ENCODE results near the gene ATP5MK. TPM values are rescaled to one million over a fixed set of nuclear protein-coding genes. Genes with fewer than 3 reads are reported as not detected.

The ATP5MK gene
- total RNA-seq (2021; ENCODE audit: unreplicated experiment) = 694 TPM
- 427 TPM for polyA plus RNA-seq (2012; ENCODE audit: insufficient read length)
- Bru-seq, nascent RNA = percentile 94 among the genes with signal in this experiment
- BruChase-seq, experiment 1, labeled RNA remaining after a 2-hour chase = percentile 83 among the genes with signal in this experiment
- BruChase-seq, experiment 2, labeled RNA remaining after a 6-hour chase = percentile 88 among the genes with signal in this experiment
- long read RNA-seq, transcript ATP5MD-201 (4 exons, 364 nt) = major isoform, 289 of 458 reads
- long read RNA-seq, transcript ATP5MD-202 (5 exons, 560 nt) = minor isoform, 11 of 458 reads
- long read RNA-seq, transcript ATP5MD-204 (5 exons, 626 nt) = minor isoform, 8 of 458 reads
- long read RNA-seq, partial matches to known transcripts = 140 of 458 reads
- long read RNA-seq, other reads (novel, unspliced or antisense) = 6 of 458 reads

GRCh38 chr10:103396067-103396788 lies at the start of gene ATP5MK, which contains the start of gene PDCD11:
Gene ATP5MK (minus strand): TSS chr10:103396475. CDS start chr10:103392457, 4,018 bp downstream.
Gene PDCD11 (plus strand): TSS chr10:103396626. CDS start chr10:103398427, 1,801 bp downstream.
- intact Hi-C loops (cut with micrococcal nuclease; ENCODE audit: unreplicated experiment) = no loop called here
- H3K27me3 ChIP-seq (ENCODE audit: control insufficient read depth, insufficient read depth, low read length) = no peaks in the 10 kb centered on the region
- DNase-seq (ENCODE audit: low read depth, low spot score) = peak; percentile 89
- peak within 1 kb of the TSS; percentile 97 for H3K27ac ChIP-seq (ENCODE audit: low read length)
- peaks cover 27% of the 10 kb centered on the region for H3K4me1 ChIP-seq (ENCODE audit: control insufficient read depth, insufficient read depth, low read length)
- in situ Hi-C loops (cut with HindIII; ENCODE audit: low pct_unique_long_range_greater_than_20kb, low sequenced_read_pairs) = loop anchor here (10.0 kb wide), 1 partner anchor 79 kb away; the partner anchor contains the start of gene CALHM3
- H3K9me3 ChIP-seq (ENCODE audit: control insufficient read depth, insufficient read depth, low read depth, low read length) = no peaks in the 10 kb centered on the region
- POLR2A ChIA-PET = interaction anchor here (0.5 to 0.6 kb wide), 2 partner anchors 46 to 479 kb away, joined by 6 to 7 read pairs; no protein-coding TSS in a partner anchor
- CTCF ChIA-PET = no interaction called here
- peaks cover 64% of the 10 kb centered on the region for H3K36me3 ChIP-seq (ENCODE audit: control insufficient read depth, insufficient read depth, low read length)
- peak; percentile 100 for ATAC-seq
- H3K4me3 ChIP-seq (ENCODE audit: low read depth in 2 of 2, low read length in 2 of 2) = peak within 1 kb of the TSS; percentile 94 to 95
- TF ChIP-seq REST (IDR thresholded peaks at IDR 0.05; ENCODE audit: insufficient read depth in 1 of 2, low read depth in 2 of 2, low read length in 1 of 2) (no peak), CTCF (IDR thresholded peaks at IDR 0.05) (no peak), POLR2AphosphoS5 (IDR thresholded peaks at IDR 0.05; ENCODE audit: low read depth, low read length) (peak; percentile 97), TCF7L2 (IDR thresholded peaks at IDR 0.05; ENCODE audit: low read depth, low read length) (no peak), SIN3A (IDR thresholded peaks at IDR 0.05; ENCODE audit: borderline replicate concordance, insufficient read depth, low read depth, low read length) (no peak)
- BruUV-seq (replicated peaks) = TSS peak; percentile 92

- ChIA-PET POLR2A (no interaction called here), CTCF (no interaction called here)
- Histone ChIP-seq H3K36me3 (ENCODE audit: control insufficient read depth, insufficient read depth, low read length) (peaks cover 34% of the 10 kb centered on the region; the same call in 1 of the 2 replicates), H3K4me1 (ENCODE audit: control insufficient read depth, insufficient read depth, low read length) (no peaks in the 10 kb centered on the region), H3K27me3 (ENCODE audit: control insufficient read depth, insufficient read depth, low read length) (no peaks in the 10 kb centered on the region), H3K9me3 (ENCODE audit: control insufficient read depth, insufficient read depth, low read depth, low read length) (no peaks in the 10 kb centered on the region), H3K4me3 (ENCODE audit: low read depth in 2 of 2, low read length in 2 of 2) (no peak overlapping the region), H3K27ac (ENCODE audit: low read length) (no peak overlapping the region)
- TF ChIP-seq REST (IDR thresholded peaks at IDR 0.05; ENCODE audit: insufficient read depth in 1 of 2, low read depth in 2 of 2, low read length in 1 of 2) (no peak), SIN3A (IDR thresholded peaks at IDR 0.05; ENCODE audit: borderline replicate concordance, insufficient read depth, low read depth, low read length) (no peak), CTCF (IDR thresholded peaks at IDR 0.05) (no peak), TCF7L2 (IDR thresholded peaks at IDR 0.05; ENCODE audit: low read depth, low read length) (no peak), POLR2AphosphoS5 (IDR thresholded peaks at IDR 0.05; ENCODE audit: low read depth, low read length) (no peak)
- intact Hi-C loops (cut with micrococcal nuclease; ENCODE audit: unreplicated experiment) (no loop called here), in situ Hi-C loops (cut with HindIII; ENCODE audit: low pct_unique_long_range_greater_than_20kb, low sequenced_read_pairs) (no loop called here)
- no TSS peak for BruUV-seq (replicated peaks)
- no peak for DNase-seq (ENCODE audit: low read depth, low spot score)
- ATAC-seq = no peak
Observed at GRCh38 chr10:103445366-103445765, 49.1 kb upstream of the ATP5MK start.

Data from Panc1 (cell line).